Gastroesophageal sphincter (tissue), 3 donors: ENCODE results near the gene GALC.
"Not testable (repeated sequence)": the region's sequence is repeated elsewhere in the genome, so short reads cannot be mapped to it uniquely, and the experiment has no call there.

ENCODE experiments used
- CTCF ChIP-seq, 4 experiments: fragments of 200-600 bp in 2 of 4; fragments of 450-650 bp in 2 of 4; sonication (generic) in 1 of 4; IDR thresholded peaks; one replicate each; pipeline ENCODE4 v1.5.1; 2017 to 2019; ENCODE audit warnings: antibody characterized with exemption in 4 of 4, mild to moderate bottlenecking in 2 of 4, moderate library complexity in 2 of 4
- POLR2A ChIP-seq, 2 donors: fragments of 450-650 bp; IDR thresholded peaks; one replicate each; pipeline ENCODE4 v1.6.1; 2017; ENCODE audit warnings: antibody characterized with exemption in 2 of 2, mild to moderate bottlenecking in 2 of 2, moderate library complexity in 1 of 2

GRCh38 chr14:88024252-88025086, 31.5 kb upstream of the GALC start:
- not testable (repeated sequence) for TF ChIP-seq CTCF, POLR2A (IDR thresholded peaks at IDR 0.05)
